Posterior cingulate gyrus (tissue), 11 donors: ENCODE results near the gene PDGFC.
A peak's percentile ranks its signal among the peaks of the same experiment; 100 is the strongest.

Source experiments
- DNase-seq, 10 donors: peaks; one replicate each; pipeline versions ENCODE4 v3.0.0 to v3.0.0-alpha.2; 2020 to 2021; ENCODE audit warnings: mixed read lengths in 3 of 10
- intact Hi-C: fragments of 100-400 bp; cut with DNase I; formaldehyde crosslinking; loops from one replicate; pipeline ENCODE4 v1.15.1; 2023

Gene PDGFC, protein sequence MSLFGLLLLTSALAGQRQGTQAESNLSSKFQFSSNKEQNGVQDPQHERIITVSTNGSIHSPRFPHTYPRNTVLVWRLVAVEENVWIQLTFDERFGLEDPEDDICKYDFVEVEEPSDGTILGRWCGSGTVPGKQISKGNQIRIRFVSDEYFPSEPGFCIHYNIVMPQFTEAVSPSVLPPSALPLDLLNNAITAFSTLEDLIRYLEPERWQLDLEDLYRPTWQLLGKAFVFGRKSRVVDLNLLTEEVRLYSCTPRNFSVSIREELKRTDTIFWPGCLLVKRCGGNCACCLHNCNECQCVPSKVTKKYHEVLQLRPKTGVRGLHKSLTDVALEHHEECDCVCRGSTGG

GRCh38 chr4:156971676-156972378 is at the start of gene PDGFC:
Gene PDGFC, minus strand, starts transcription at chr4:156971799. Its CDS starts 896 bp downstream, at chr4:156970903.
- intact Hi-C loops, result loop anchor here (10.0 kb wide), 1 partner anchor 73 kb away; no protein-coding TSS in a partner anchor
- DNase-seq, result peak; percentile 39 to 92 (median 50)

DNA sequence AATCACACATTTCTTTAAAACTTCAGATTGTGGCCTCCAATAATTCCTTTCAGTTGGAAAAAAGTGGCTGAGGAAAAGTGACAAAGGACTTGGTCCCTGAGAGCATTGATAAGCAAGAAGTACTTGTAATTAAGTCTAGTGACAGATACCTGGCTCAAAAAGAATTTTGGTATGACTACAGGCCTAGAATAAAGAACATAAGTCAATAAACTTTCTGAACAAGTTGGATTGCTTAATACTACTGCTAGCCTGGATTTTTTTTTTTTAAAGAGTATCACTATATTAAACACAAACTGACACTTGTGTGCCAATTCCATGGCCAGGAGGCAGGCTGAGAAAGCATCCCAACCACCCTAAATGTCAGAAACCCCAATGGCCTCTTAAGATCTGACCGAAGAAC is 49.3 kb upstream of the PDGFC start:
- DNase-seq, result no peak
- intact Hi-C loops, result no loop called here

GRCh38 chr4:157018920-157019490 is 47.4 kb upstream of the PDGFC start:
- no peak for DNase-seq
- intact Hi-C loops, result no loop called here

GRCh38 chr4:157014621-157015591 is 43.3 kb upstream of the PDGFC start:
- peak in 2 of 10 donors; percentile 2 to 65 for DNase-seq
- intact Hi-C loops, result no loop called here

DNA sequence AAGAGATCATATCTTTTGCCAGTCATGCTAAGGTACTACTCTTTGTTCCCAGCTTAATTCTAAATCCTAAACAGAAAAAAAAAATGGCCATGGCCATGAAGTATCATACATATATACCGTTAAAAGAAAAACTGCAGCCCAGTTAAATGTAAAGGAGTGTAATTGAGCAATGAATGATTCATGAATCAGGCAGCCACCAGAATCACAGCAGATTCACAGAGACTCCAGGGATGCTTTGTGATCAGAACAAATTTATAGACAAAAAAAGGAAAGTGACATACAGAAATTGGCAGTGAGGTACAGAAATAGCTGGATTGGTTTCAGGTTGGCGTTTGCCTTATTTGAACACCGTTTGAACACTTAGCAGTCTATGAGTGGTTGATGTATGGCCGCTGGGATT is 42.1 kb upstream of the PDGFC start:
- no peak for DNase-seq
- intact Hi-C loops, result no loop called here

GRCh38 chr4:157012781-157013180 is 41.2 kb upstream of the PDGFC start:
- intact Hi-C loops, result no loop called here
- no peak for DNase-seq

DNA sequence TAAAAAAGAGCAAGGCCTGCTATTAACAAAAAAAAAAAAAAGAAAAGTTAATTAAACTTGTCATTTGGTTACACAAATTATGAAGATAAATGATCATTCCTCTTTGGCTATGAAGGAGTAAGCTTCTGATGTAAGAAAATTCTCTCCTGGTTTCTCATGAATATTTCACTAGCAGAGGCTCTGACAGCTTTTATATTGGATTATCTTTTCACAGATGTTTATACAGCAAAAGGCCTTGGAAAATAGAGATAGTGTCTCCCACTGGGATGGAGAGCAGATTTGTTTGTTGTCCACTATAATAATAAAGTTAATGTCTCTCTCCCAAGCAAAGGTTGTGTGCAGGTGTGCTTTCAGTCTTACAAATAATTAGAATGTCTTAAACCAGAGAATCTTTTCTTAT is 40.7 kb upstream of the PDGFC start:
- no peak for DNase-seq
- intact Hi-C loops, result no loop called here

- intact Hi-C loops, result no loop called here
- no peak for DNase-seq
These were observed 39.0 kb upstream of the PDGFC start for GRCh38 chr4:157010630-157011029.

- intact Hi-C loops, result no loop called here
- DNase-seq, result no peak
These were observed 34.2 kb upstream of the PDGFC start for GRCh38 chr4:157005831-157006230.

DNA sequence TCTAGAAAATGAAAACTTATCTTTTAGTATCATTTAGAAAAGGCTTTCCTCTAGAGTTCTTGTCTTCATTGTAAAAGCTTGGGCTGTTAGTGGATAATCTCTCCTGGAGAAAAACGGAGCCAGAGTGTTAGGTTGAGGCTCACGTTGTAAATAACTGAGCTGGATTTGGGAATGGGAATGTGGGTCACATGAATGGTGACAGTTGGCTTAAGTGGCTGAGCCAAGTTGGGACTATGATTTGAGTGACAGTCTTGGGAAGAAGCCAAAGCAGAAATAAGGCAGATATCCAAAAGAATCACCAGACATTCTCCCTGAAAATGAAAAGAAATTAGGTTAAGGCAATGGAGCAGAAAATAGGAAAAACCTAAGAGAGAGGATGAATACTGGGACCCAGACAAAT is 33.6 kb upstream of the PDGFC start:
- intact Hi-C loops, result no loop called here
- no peak for DNase-seq

- DNase-seq, result no peak
- intact Hi-C loops, result no loop called here
These were observed 32.9 kb upstream of the PDGFC start for GRCh38 chr4:157004279-157005161.

- intact Hi-C loops, result no loop called here
- DNase-seq, result no peak
These were observed 27.5 kb upstream of the PDGFC start for GRCh38 chr4:156999175-156999517.

GRCh38 chr4:156998500-156999174 is 27.0 kb upstream of the PDGFC start:
- intact Hi-C loops, result no loop called here

DNA sequence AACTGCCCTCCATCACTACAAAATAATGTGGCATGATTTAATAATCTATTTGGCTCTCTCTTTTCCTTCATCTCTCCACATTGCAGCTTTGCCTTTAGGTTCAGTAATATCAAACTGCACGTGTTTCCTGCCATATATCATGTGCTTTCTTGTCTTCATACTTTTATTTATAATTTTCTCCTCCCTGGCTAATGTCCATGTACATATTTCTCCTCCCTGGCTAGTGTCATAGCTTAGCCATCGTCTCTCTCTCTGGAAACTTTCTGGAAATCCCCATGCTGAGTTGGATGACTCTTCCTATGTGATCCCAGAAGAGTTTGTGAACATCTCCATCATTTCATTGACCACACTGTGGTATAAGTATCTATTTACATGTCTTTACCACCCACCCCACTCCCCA is 21.3 kb upstream of the PDGFC start:
- DNase-seq, result no peak
- intact Hi-C loops, result no loop called here

More at GRCh38 chr4:156998500-156999174, 27.0 kb upstream of the PDGFC start:
- DNase-seq, result no peak

DNA sequence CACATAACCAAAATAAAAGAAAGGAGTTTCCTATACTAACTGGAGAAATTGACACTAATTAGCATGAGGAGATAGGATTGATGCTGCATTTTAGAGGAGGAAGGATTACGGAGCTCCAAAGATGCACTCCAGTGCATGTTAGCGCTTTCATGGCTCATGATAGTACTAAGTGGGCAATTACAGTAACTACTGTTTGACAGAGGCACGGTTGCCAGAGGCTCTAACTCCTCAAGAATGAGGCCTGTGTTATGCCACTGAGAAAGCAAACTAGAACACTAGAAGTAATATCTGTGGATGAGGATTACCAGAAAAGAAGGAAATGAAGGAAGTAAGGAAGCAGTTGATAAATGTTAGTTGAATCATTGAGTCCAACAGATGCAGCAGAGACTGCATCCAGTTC is 19.6 kb upstream of the PDGFC start:
- DNase-seq, result no peak
- intact Hi-C loops, result no loop called here

- no peak for DNase-seq
- intact Hi-C loops, result no loop called here
These were observed 11.8 kb upstream of the PDGFC start for GRCh38 chr4:156983366-156983765.

GRCh38 chr4:156981262-156981769 is 9.7 kb upstream of the PDGFC start:
- intact Hi-C loops, result no loop called here
- no peak for DNase-seq

GRCh38 chr4:156977435-156978160 is 6.0 kb upstream of the PDGFC start:
- intact Hi-C loops, result loop anchor here (10.0 kb wide), 1 partner anchor 67 kb away; no protein-coding TSS in a partner anchor
- DNase-seq, result no peak
